Stimulated activated CD8-positive, alpha-beta memory T cell treated with anti-CD3 and anti-CD28 coated beads, Interleukin-2, amount 100 ng/mL, for 1 hour (primary cell): Measurements from ENCODE around the gene LCT.
"Not testable (repeated sequence)": the region's sequence is repeated elsewhere in the genome, so short reads cannot be mapped to it uniquely, and the experiment has no call there.

Experiments
- DNase-seq, 2 donors: peaks; one replicate each; pipeline ENCODE4 v3.0.0-alpha.2; 2020; ENCODE audit warnings: low read depth in 2 of 2

Gene LCT

GRCh38 chr2:135831180-135831812, 5.7 kb downstream of the LCT start:
- DNase-seq: no peak

- DNase-seq: no peak
Observed at GRCh38 chr2:135829378-135830135, 7.4 kb downstream of the LCT start.

- DNase-seq: no peak
Observed at GRCh38 chr2:135826544-135826943, 10.4 kb downstream of the LCT start.

- no peak for DNase-seq
Observed at GRCh38 chr2:135825550-135826176, 11.3 kb downstream of the LCT start.

- no peak for DNase-seq
Observed at GRCh38 chr2:135825131-135825530, 11.9 kb downstream of the LCT start.

GRCh38 chr2:135822855-135823254, 14.1 kb downstream of the LCT start:
- no peak for DNase-seq

- DNase-seq: no peak
Observed at GRCh38 chr2:135821190-135821589, 15.8 kb downstream of the LCT start.

- DNase-seq: peak; percentile 46 to 48
Observed at GRCh38 chr2:135820003-135820618, 16.9 kb downstream of the LCT start.

GRCh38 chr2:135818937-135819610, 17.9 kb downstream of the LCT start:
- DNase-seq: no peak

GRCh38 chr2:135817951-135818350, 19.0 kb downstream of the LCT start:
- DNase-seq: no peak

GRCh38 chr2:135817466-135817865, 19.5 kb downstream of the LCT start:
- no peak for DNase-seq

- DNase-seq: no peak
Observed at GRCh38 chr2:135815269-135815668, 21.7 kb downstream of the LCT start.

- DNase-seq: no peak
Observed at GRCh38 chr2:135812907-135813511, 24.0 kb downstream of the LCT start.

- DNase-seq: not testable (repeated sequence)
Observed at GRCh38 chr2:135807874-135808273, 29.1 kb downstream of the LCT start.

GRCh38 chr2:135803278-135803677, 33.7 kb downstream of the LCT start:
- DNase-seq: no peak

GRCh38 chr2:135802350-135802749, 34.6 kb downstream of the LCT start:
- no peak for DNase-seq

GRCh38 chr2:135800513-135801460, 36.2 kb downstream of the LCT start:
- DNase-seq: no peak

- DNase-seq: no peak
Observed at GRCh38 chr2:135799738-135800137, 37.2 kb downstream of the LCT start.

- DNase-seq: no peak
Observed at GRCh38 chr2:135798762-135799161, 38.2 kb downstream of the LCT start.

- no peak for DNase-seq
Observed at GRCh38 chr2:135798275-135798705, 38.7 kb downstream of the LCT start.
